GM21528 (cell line): Measurements from ENCODE around the gene OAF.

Experiments used
- ATAC-seq: cut with Tn5 transposase; IDR thresholded peaks from one replicate; pipeline ENCODE4 v1.9.1; 2021; ENCODE audit warnings: mild to moderate bottlenecking, moderate library complexity; ENCODE audit not compliant: unreplicated experiment, low FRiP score

OAF gene

GRCh38 chr11:120219232-120219937, 8.6 kb downstream of the OAF start:
- no peak for ATAC-seq

- no peak for ATAC-seq
Measured at GRCh38 chr11:120219938-120220746, 9.3 kb downstream of the OAF start.

- ATAC-seq, result no peak
Measured at GRCh38 chr11:120220747-120221037, 9.9 kb downstream of the OAF start.

GRCh38 chr11:120221115-120221752, 10.4 kb downstream of the OAF start:
- no peak for ATAC-seq

- no peak for ATAC-seq
Measured at GRCh38 chr11:120222916-120223315, 12.1 kb downstream of the OAF start.

GRCh38 chr11:120223793-120224192, 13.0 kb downstream of the OAF start:
- no peak for ATAC-seq

GRCh38 chr11:120224361-120224760, 13.5 kb downstream of the OAF start:
- ATAC-seq, result no peak

- ATAC-seq, result no peak
Measured at GRCh38 chr11:120224972-120225909, 14.4 kb downstream of the OAF start.

- no peak for ATAC-seq
Measured at GRCh38 chr11:120226242-120226641, 15.4 kb downstream of the OAF start.

- ATAC-seq, result no peak
Measured at GRCh38 chr11:120226714-120227113, 15.9 kb downstream of the OAF start.

- no peak for ATAC-seq
Measured at GRCh38 chr11:120227228-120227852, 16.5 kb downstream of the OAF start.

GRCh38 chr11:120228794-120229384, 18.1 kb downstream of the OAF start:
- ATAC-seq, result no peak

GRCh38 chr11:120229451-120230424, 18.9 kb downstream of the OAF start:
- no peak for ATAC-seq

- no peak for ATAC-seq
Measured at GRCh38 chr11:120230433-120231071, 19.7 kb downstream of the OAF start.

- no peak for ATAC-seq
Measured at GRCh38 chr11:120231963-120232362, 21.1 kb downstream of the OAF start.

GRCh38 chr11:120233207-120233803, 22.5 kb downstream of the OAF start:
- ATAC-seq, result no peak

GRCh38 chr11:120235024-120235628, 24.3 kb downstream of the OAF start:
- ATAC-seq, result no peak
